RWPE1 (cell line): ENCODE measurements around the gene FOXG1.

ENCODE experiments used
- CTCF ChIA-PET: fragments of 350-600 bp; sonication (Branson Sonifier 250); formaldehyde crosslinking; extraction: SDS; loops from one replicate; lab custom pipeline; 2021; lab: Yijun Ruan, JAX
- POLR2A ChIA-PET: fragments of 400-600 bp; formaldehyde crosslinking; extraction: SDS; loops from one replicate; lab custom pipeline; 2020; ENCODE audit warnings: antibody characterized with exemption; ENCODE audit not compliant: low non-redundant PET; lab: Yijun Ruan, JAX
- DNase-seq: peaks from one replicate; pipeline ENCODE4 v3.0.0; 2012; ENCODE audit warnings: low spot score
- H3K27ac ChIP-seq: fragments of 450-650 bp; 2 replicates; pipeline ENCODE4 v1.5.1; 2017
- TF ChIP-seq, protein P1 (sequence below): fragments of 450-650 bp; conservative IDR thresholded peaks from 2 replicates; pipeline ENCODE4 v1.5.1; 2017; ENCODE audit warnings: low read depth, mild to moderate bottlenecking

Gene FOXG1

DNA sequence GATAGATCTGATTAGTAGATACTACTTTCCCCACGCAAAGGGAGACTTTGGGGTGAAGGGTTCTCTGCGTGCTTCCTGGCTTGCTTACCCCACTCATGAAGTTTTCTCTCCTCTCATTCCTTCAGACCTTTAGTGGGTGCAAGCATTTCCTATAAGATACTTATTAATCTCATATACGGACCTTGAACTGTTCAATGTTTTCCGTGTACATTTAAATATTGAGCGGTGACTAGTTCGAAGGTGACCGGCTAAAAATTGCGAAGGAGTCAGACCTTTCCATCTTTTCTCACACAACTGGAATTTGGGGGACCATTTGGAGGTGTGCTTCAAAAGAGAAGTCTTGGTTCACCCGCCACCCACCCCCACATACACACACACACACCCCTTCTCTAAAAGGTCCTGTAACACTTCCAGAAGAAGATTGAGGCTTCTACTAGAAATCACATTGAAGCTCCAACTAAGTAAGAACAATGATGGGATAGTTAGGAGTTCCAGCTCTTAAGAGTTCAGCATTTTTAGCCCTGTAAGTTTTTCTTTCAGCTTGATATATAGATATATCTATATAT, 6.1 kb upstream of the FOXG1 start:
- POLR2A ChIA-PET = interaction anchor here (0.7 kb wide), 1 partner anchor 13 kb away, joined by 3 read pairs; no protein-coding TSS in a partner anchor
- DNase-seq = no peak
- H3K27ac ChIP-seq = no peak overlapping the region
- TF ChIP-seq, protein P1, sequence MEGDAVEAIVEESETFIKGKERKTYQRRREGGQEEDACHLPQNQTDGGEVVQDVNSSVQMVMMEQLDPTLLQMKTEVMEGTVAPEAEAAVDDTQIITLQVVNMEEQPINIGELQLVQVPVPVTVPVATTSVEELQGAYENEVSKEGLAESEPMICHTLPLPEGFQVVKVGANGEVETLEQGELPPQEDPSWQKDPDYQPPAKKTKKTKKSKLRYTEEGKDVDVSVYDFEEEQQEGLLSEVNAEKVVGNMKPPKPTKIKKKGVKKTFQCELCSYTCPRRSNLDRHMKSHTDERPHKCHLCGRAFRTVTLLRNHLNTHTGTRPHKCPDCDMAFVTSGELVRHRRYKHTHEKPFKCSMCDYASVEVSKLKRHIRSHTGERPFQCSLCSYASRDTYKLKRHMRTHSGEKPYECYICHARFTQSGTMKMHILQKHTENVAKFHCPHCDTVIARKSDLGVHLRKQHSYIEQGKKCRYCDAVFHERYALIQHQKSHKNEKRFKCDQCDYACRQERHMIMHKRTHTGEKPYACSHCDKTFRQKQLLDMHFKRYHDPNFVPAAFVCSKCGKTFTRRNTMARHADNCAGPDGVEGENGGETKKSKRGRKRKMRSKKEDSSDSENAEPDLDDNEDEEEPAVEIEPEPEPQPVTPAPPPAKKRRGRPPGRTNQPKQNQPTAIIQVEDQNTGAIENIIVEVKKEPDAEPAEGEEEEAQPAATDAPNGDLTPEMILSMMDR = no peak
- CTCF ChIA-PET = interaction anchor here (1.2 kb wide), 1 partner anchor 10 kb away, joined by 3 read pairs; no protein-coding TSS in a partner anchor

DNA sequence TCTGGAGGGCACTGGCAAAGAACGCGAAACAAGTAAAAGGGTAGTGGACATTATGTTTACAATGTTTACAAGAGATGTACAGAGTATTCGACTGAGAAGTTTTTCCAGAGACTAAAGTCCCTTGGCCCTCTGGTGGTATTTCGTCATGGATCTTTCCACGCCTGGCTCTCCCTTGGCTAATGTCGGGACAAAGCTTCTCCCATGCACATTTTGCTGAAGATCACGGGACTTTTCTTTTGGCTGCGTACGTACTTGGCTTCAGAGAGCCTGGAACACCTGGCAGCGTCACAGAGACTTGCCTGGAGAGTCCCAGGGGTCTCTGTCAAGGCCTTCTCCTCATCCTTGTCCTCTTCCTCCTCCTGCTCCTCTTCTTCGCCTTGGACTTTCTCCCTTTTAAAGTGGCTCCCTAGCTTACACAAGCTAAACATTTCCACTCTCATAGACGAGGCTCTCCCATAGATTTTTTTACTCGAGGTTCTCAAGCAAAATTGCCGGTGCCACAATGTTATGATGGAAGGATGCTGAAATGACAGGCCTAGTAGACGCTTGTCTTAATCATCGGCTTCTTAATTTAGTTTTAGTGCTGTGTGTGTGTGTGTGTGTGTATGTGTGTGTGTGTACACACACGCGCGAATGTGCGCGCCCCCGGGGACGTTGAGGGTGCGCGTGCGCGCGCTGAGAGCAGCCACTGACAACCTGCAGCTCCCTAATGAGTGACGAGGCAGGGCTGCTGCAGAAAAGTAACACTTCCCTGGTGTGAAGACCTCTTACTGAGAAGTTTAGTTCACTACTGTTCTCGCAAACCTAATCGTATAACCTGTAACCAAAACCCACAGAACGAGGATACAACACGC, 4.9 kb upstream of the FOXG1 start:
- H3K27ac ChIP-seq = no peak overlapping the region
- no peak for DNase-seq
- TF ChIP-seq, protein P1 = no peak
- POLR2A ChIA-PET = interaction anchor here (0.7 kb wide), 1 partner anchor 14 kb away, joined by 3 read pairs; no protein-coding TSS in a partner anchor
- CTCF ChIA-PET = interaction anchor here (1.1 to 1.2 kb wide), 2 partner anchors 10 to 11 kb away, joined by 3 to 5 read pairs; no protein-coding TSS in a partner anchor

DNA sequence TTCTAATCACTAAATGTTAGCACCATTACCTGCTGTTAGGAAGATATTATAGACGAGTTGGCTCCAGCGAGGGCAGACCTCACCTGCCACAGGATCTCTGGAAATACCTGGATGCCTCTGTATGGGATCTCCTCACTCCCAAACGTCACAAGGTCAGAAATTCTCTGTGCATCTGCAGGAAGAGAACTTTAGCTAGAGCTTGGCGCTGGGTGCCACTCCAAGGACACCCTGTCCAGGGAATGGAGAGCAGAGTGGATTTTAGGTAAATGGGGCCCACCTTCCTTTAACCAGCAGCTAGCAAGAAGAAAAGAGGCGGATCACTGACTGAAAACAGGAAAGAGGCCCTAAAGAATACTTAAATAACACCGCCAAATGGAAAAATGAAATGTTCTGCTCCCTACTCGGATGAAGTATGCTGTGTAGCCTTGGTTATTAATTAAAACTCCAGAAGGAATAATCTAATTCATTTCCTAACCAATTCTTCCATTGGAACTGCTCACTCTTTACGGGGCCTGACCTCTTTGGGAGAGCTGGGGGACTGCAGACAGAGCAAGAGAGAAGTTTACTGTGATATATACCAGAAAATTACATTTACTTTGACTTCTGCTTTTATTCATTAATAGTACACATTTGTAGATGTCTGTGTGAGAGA, 4.2 kb upstream of the FOXG1 start:
- no peak for DNase-seq
- POLR2A ChIA-PET = no interaction called here
- no peak overlapping the region for H3K27ac ChIP-seq
- CTCF ChIA-PET = interaction anchor here (0.6 kb wide), 1 partner anchor 113 kb away, joined by 3 read pairs; no protein-coding TSS in a partner anchor
- TF ChIP-seq, protein P1 = no peak

DNA sequence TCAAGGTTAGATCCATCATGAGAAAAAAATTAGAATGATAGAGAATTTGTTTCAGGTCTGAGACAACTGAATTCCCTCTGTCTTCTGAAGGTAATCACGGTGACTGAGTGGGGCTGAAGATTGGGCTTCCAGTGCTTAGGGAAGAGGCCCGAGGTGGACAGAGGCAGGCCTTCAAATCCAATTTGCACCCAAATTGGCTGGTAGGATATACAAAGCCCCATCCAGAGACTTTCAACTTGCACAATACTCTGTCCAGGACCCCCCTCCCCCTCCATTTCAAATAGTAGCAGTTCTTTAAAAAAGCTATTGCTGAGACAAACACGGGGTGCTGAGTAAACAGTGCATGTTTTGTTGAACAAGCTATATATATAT, 3.6 kb upstream of the FOXG1 start:
- H3K27ac ChIP-seq = no peak overlapping the region
- TF ChIP-seq, protein P1 = no peak
- ChIA-PET CTCF (interaction anchor here (0.6 kb wide), 1 partner anchor 113 kb away, joined by 3 read pairs; no protein-coding TSS in a partner anchor), POLR2A (no interaction called here)
- DNase-seq = no peak

DNA sequence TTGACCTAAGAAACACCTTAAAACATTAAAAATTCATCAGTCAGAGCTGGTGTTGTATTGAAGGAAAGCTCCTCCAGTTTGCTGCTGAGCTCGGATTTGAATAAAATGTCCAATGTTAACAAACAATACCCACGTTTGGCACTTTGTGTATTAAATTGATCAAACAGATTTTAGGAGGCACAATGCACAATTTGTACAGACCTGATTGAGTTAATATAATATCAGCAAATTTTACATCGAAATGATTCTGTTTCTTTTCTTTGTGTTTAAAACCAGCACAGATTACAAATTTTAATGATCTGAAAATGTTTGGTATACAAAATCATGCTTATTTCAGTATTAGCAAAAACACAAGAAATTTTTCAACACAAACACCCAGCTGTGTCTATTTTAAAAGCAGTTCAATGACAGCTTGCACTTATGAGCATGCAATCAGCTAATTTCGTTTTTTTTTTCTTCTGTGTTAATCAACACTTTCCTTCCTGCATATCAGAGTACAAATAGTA, 2.8 kb upstream of the FOXG1 start:
- CTCF ChIA-PET = interaction anchor here (0.7 kb wide), 1 partner anchor 69 kb away, joined by 3 read pairs; no protein-coding TSS in a partner anchor
- DNase-seq = no peak
- POLR2A ChIA-PET = no interaction called here
- TF ChIP-seq, protein P1 = no peak
- H3K27ac ChIP-seq = no peak overlapping the region
